Chondrocyte (in vitro differentiated cells): Measurements from ENCODE around the gene CUBN. TPM values are rescaled to one million over a fixed set of nuclear protein-coding genes. Genes with fewer than 3 reads are reported as not detected.

ENCODE experiments used
- DNase-seq: peaks from one replicate; pipeline ENCODE4 v3.0.0; 2021; ENCODE audit warnings: mixed read lengths, low spot score
- H3K27ac Mint-ChIP-seq: one replicate; pipeline ENCODE4 v1.8.0; 2021; ENCODE audit warnings: mild to moderate bottlenecking, moderate library complexity, mixed read lengths; ENCODE audit not compliant: unreplicated experiment
- H3K27me3 Mint-ChIP-seq: 2 replicates; pipeline ENCODE4 v1.8.0; 2021; ENCODE audit warnings: low read depth, mixed read lengths
- H3K36me3 Mint-ChIP-seq: 2 replicates; pipeline ENCODE4 v1.8.0; 2021; ENCODE audit warnings: low read depth, mixed read lengths
- H3K4me1 Mint-ChIP-seq: 2 replicates; pipeline ENCODE4 v1.8.0; 2021; ENCODE audit warnings: low read depth, mild to moderate bottlenecking, mixed read lengths
- H3K4me3 Mint-ChIP-seq: one replicate; pipeline ENCODE4 v1.8.0; 2021; ENCODE audit warnings: mild to moderate bottlenecking, moderate library complexity, mixed read lengths; ENCODE audit not compliant: unreplicated experiment
- H3K9me3 Mint-ChIP-seq: 2 replicates; pipeline ENCODE4 v1.8.0; 2021; ENCODE audit warnings: low read depth, mixed read lengths
- total RNA-seq: library from RNA; stranded (reverse); gene quantifications from 3 replicates; pipeline ENCODE4 v1.2.1, GENCODE V29; 2021
- TF ChIP-seq, protein P1 (sequence below): fragments of 200-600 bp; sonication (generic); IDR thresholded peaks from 2 replicates; pipeline ENCODE4 v1.5.0; 2021; ENCODE audit warnings: antibody characterized with exemption, mild to moderate bottlenecking, moderate library complexity

The CUBN gene
- total RNA-seq, 1 donor from 2014 or later, result 1.0 TPM

DNA sequence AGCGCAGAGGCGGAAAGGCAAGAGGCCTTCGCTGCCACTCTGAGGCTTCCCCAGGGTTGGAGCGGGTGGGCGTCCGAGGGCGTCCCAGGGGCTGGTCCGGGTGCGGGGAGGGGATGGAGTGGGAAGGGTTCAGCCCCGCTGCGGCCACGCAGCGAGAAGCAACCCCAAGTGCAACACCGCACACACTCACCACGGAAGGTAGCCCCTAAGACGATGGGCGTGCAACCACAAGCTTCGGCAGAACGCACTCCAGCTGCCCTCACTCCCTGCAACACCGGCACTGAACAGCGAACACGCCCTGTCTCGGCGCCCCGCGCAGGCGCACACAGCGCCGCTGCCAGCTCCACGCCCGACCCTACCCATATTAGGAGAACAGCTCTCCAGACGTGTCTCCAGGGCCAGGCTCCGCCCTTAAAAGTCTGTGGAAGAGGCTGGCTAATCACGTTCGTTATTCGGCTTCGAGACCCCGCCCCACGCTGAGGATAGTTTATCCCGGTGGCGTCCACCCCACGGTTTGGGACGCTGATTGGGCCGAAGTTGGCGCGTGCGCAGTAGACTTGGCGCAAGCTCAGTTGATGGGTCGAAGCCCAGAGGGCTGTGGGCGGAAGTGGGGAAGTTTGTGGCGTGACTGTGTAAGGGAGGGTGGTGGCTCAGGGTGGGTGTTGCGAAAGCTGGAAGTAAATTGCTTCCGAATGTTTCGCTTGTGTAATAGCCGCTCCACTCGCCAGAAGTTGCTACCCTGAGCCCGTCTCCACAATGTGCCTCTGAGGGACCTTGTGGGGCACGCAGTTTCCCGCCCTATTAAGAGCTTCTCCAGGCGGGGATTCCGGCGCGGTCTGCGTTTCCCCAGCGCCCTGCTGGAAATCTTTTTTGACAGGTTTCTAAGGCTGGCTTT is 312.2 kb downstream of the CUBN start, which contains the start of gene RSU1:
Gene RSU1 (minus strand): TSS at position 300 of the 895 bp plus-strand sequence. CDS start 343 bp downstream, outside the sequence.
- Mint-ChIP-seq H3K27me3 (no peaks in the 10 kb centered on the region), H3K36me3 (peaks cover 10% of the 10 kb centered on the region), H3K4me3 (peak within 1 kb of the TSS; percentile 99), H3K9me3 (peaks cover 9% of the 10 kb centered on the region), H3K27ac (peak within 1 kb of the TSS; percentile 95), H3K4me1 (peaks cover 37% of the 10 kb centered on the region)
- TF ChIP-seq, protein P1, sequence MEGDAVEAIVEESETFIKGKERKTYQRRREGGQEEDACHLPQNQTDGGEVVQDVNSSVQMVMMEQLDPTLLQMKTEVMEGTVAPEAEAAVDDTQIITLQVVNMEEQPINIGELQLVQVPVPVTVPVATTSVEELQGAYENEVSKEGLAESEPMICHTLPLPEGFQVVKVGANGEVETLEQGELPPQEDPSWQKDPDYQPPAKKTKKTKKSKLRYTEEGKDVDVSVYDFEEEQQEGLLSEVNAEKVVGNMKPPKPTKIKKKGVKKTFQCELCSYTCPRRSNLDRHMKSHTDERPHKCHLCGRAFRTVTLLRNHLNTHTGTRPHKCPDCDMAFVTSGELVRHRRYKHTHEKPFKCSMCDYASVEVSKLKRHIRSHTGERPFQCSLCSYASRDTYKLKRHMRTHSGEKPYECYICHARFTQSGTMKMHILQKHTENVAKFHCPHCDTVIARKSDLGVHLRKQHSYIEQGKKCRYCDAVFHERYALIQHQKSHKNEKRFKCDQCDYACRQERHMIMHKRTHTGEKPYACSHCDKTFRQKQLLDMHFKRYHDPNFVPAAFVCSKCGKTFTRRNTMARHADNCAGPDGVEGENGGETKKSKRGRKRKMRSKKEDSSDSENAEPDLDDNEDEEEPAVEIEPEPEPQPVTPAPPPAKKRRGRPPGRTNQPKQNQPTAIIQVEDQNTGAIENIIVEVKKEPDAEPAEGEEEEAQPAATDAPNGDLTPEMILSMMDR, result no peak
- peak; percentile 100 for DNase-seq

- peak overlapping the region; percentile 95 for H3K27ac Mint-ChIP-seq
- peaks cover 40% of the 10 kb centered on the region for H3K4me1 Mint-ChIP-seq
- peak overlapping the region; percentile 99 for H3K4me3 Mint-ChIP-seq
- no peak for DNase-seq
- H3K36me3 Mint-ChIP-seq, result peaks cover 6% of the 10 kb centered on the region
- peaks cover 3% of the 10 kb centered on the region for H3K9me3 Mint-ChIP-seq
- TF ChIP-seq, protein P1, result no peak
- no peaks in the 10 kb centered on the region for H3K27me3 Mint-ChIP-seq
These were observed 312.8 kb downstream of the CUBN start for GRCh38 chr10:16816830-16817124.

GRCh38 chr10:16816171-16816570 is 313.4 kb downstream of the CUBN start:
- H3K4me1 Mint-ChIP-seq, result peaks cover 46% of the 10 kb centered on the region
- no peaks in the 10 kb centered on the region for H3K27me3 Mint-ChIP-seq
- H3K27ac Mint-ChIP-seq, result peak overlapping the region; percentile 95
- H3K4me3 Mint-ChIP-seq, result peak overlapping the region; percentile 99
- no peak for DNase-seq
- peaks cover 5% of the 10 kb centered on the region for H3K36me3 Mint-ChIP-seq
- no peaks in the 10 kb centered on the region for H3K9me3 Mint-ChIP-seq
- TF ChIP-seq, protein P1, result no peak

- DNase-seq, result no peak
- Mint-ChIP-seq H3K9me3 (no peaks in the 10 kb centered on the region), H3K27me3 (no peaks in the 10 kb centered on the region), H3K4me3 (no peak overlapping the region), H3K4me1 (peaks cover 53% of the 10 kb centered on the region), H3K36me3 (peaks cover 5% of the 10 kb centered on the region), H3K27ac (no peak overlapping the region)
- TF ChIP-seq, protein P1, result no peak
These were observed 315.6 kb downstream of the CUBN start for GRCh38 chr10:16814012-16814411.

- TF ChIP-seq, protein P1, result no peak
- Mint-ChIP-seq H3K36me3 (peaks cover 5% of the 10 kb centered on the region), H3K27me3 (no peaks in the 10 kb centered on the region), H3K4me1 (peaks cover 47% of the 10 kb centered on the region), H3K27ac (peak overlapping the region; percentile 32), H3K4me3 (no peak overlapping the region), H3K9me3 (no peaks in the 10 kb centered on the region)
- no peak for DNase-seq
These were observed 316.9 kb downstream of the CUBN start for GRCh38 chr10:16812676-16813075.
